ENCODE measurements around the gene POLR2J.

GRCh38 chr7:102429141-102429899, 49.4 kb downstream of the POLR2J start:
- no peak for TF ChIP-seq CTCF (IDR thresholded peaks at IDR 0.05)
- TF ChIP-seq ATF2 (CRISPR knock-in tag; IDR thresholded peaks at IDR 0.05; ENCODE audit: borderline replicate concordance, low read depth), result no peak
- no peak for TF ChIP-seq E2F1 (CRISPR knock-in tag; IDR thresholded peaks at IDR 0.05)
- no peak for TF ChIP-seq ZNF281 (CRISPR knock-in tag; IDR thresholded peaks at IDR 0.05)
- no peak for TF ChIP-seq TCF7 (CRISPR knock-in tag; IDR thresholded peaks at IDR 0.05; ENCODE audit: low read depth)
- TF ChIP-seq CREB1 (CRISPR knock-in tag; IDR thresholded peaks at IDR 0.05), result no peak
- no peak for TF ChIP-seq NFE2L1 (CRISPR knock-in tag; IDR thresholded peaks at IDR 0.05)
- no peak for TF ChIP-seq MXD4 (CRISPR knock-in tag; IDR thresholded peaks at IDR 0.05; ENCODE audit: borderline replicate concordance)
- no peak for TF ChIP-seq USF2 (CRISPR knock-in tag; IDR thresholded peaks at IDR 0.05)
